H1 (cell line): ENCODE data around the gene DOCK1. TPM values are rescaled to one million over a fixed set of nuclear protein-coding genes. Genes with fewer than 3 reads are reported as not detected.

ENCODE experiments used
- ATF3 ChIP-seq: IDR thresholded peaks from 2 replicates; pipeline ENCODE4 v1.6.1; 2011; ENCODE audit warnings: low read depth, mild to moderate bottlenecking, low read length; ENCODE audit not compliant: insufficient read depth
- polyA plus RNA-seq, 7 experiments: library from polyadenylated mRNA; depleted of rRNA in 3 of 7; stranded (reverse) in 5 of 7; unstranded in 2 of 7; fragments of >200 nt in 5 of 7; fragments of 200-250 nt in 2 of 7; gene quantifications; 1 replicate in 5 of 7; 2 replicates in 1 of 7; 4 replicates in 1 of 7; pipeline versions ENCODE4 v1.2.1 to v1.2.3, GENCODE V29; 2011 to 2013; ENCODE audit warnings: missing spikeins in 2 of 7, mixed read lengths in 2 of 7
- total RNA-seq: library from RNA; stranded (reverse); fragmentation: NEBNext Ultra II Directional; extraction: Animal tissue kit (Norgen Biotek cat#: 25700); gene quantifications from 2 replicates; pipeline ENCODE4 v1.2.1, GENCODE V29; 2021

DOCK1 gene
- total and polyA plus RNA-seq, 2 of the 8 experiments (the other 6 are each of a cell fraction or from before 2014, with no cell fraction given) = 11.6 to 53.0 TPM

GRCh38 chr10:127133225-127133624 lies 228.0 kb downstream of the DOCK1 start (continued):
- no peak for TF ChIP-seq ATF3
- TF ChIP-seq, all 59 proteins: peak for 0
